HepG2 (cell line): ENCODE data around the gene OTOP3. TPM values are rescaled to one million over a fixed set of nuclear protein-coding genes. Genes with fewer than 3 reads are reported as not detected.

Experiments
- ARID5B ChIP-seq: IDR thresholded peaks from 2 replicates; pipeline ENCODE4 v1.4.0; 2020; ENCODE audit warnings: mild to moderate bottlenecking, missing genetic modification reagents
- DNMT3B ChIP-seq: conservative IDR thresholded peaks from 2 replicates; pipeline ENCODE4 v1.6.1; 2016; ENCODE audit warnings: missing biosample characterization, control low read depth
- GABPB1 ChIP-seq: IDR thresholded peaks from 2 replicates; pipeline ENCODE4 v1.6.1; 2016; ENCODE audit warnings: mild to moderate bottlenecking, missing genetic modification reagents, moderate library complexity, missing compliant biosample characterization
- JUND ChIP-seq: sonication (generic); formaldehyde crosslinking; IDR thresholded peaks from 2 replicates; pipeline ENCODE4 v1.8.0; 2022; ENCODE audit warnings: mild to moderate bottlenecking, missing genetic modification reagents
- KDM4B ChIP-seq: sonication (generic); formaldehyde crosslinking; IDR thresholded peaks from 2 replicates; pipeline ENCODE4 v1.4.0; 2020; ENCODE audit warnings: missing genetic modification reagents
- KMT2A ChIP-seq: sonication (generic); formaldehyde crosslinking; IDR thresholded peaks from 2 replicates; pipeline ENCODE4 v1.4.0; 2020; ENCODE audit warnings: missing genetic modification reagents
- NFE2L1 ChIP-seq: sonication (generic); formaldehyde crosslinking; IDR thresholded peaks from 2 replicates; pipeline ENCODE4 v1.4.0; 2020; ENCODE audit warnings: missing genetic modification reagents, mild to moderate bottlenecking, borderline replicate concordance
- NR2C2 ChIP-seq: sonication (generic); formaldehyde crosslinking; IDR thresholded peaks from 2 replicates; pipeline ENCODE4 v1.4.0; 2020; ENCODE audit warnings: missing genetic modification reagents, mild to moderate bottlenecking, moderate library complexity, borderline replicate concordance
- PHF5A ChIP-seq: IDR thresholded peaks from one replicate; pipeline ENCODE4 v1.6.1; 2018; ENCODE audit warnings: low read depth, missing genetic modification reagents; ENCODE audit not compliant: unreplicated experiment
- PLSCR1 ChIP-seq: sonication (generic); formaldehyde crosslinking; IDR thresholded peaks from 2 replicates; pipeline ENCODE4 v1.5.0; 2020; ENCODE audit warnings: missing genetic modification reagents, mild to moderate bottlenecking, borderline replicate concordance
- TOPORS ChIP-seq: sonication (generic); formaldehyde crosslinking; IDR thresholded peaks from 2 replicates; pipeline ENCODE4 v1.8.0; 2023; ENCODE audit warnings: mild to moderate bottlenecking, missing genetic modification reagents
- TRIM24 ChIP-seq: sonication (generic); formaldehyde crosslinking; IDR thresholded peaks from 2 replicates; pipeline ENCODE4 v1.8.0; 2022; ENCODE audit warnings: mild to moderate bottlenecking, missing genetic modification reagents
- U2AF1 ChIP-seq: fragments of 200-400 bp; formaldehyde crosslinking; optimal IDR thresholded peaks from 2 replicates; pipeline ENCODE3; 2017; ENCODE audit warnings: mild to moderate bottlenecking, low read depth, low read length
- ZBTB8A ChIP-seq: sonication (generic); formaldehyde crosslinking; IDR thresholded peaks from 2 replicates; pipeline ENCODE4 v1.4.0; 2020; ENCODE audit warnings: mild to moderate bottlenecking, low read depth, missing genetic modification reagents, borderline replicate concordance
- ZHX1 ChIP-seq: sonication (generic); formaldehyde crosslinking; IDR thresholded peaks from 2 replicates; pipeline ENCODE4 v1.8.1; 2022; ENCODE audit warnings: low read depth, mild to moderate bottlenecking, missing genetic modification reagents
- ZMYM3 ChIP-seq: sonication (generic); formaldehyde crosslinking; IDR thresholded peaks from 2 replicates; pipeline ENCODE4 v1.5.1; 2020; ENCODE audit warnings: mild to moderate bottlenecking, missing genetic modification reagents
- ZNF10 ChIP-seq: sonication (generic); formaldehyde crosslinking; IDR thresholded peaks from 2 replicates; pipeline ENCODE4 v1.4.0; 2020; ENCODE audit warnings: mild to moderate bottlenecking, low read depth, missing genetic modification reagents, borderline replicate concordance
- ZNF138 ChIP-seq: sonication (generic); formaldehyde crosslinking; IDR thresholded peaks from 2 replicates; pipeline ENCODE4 v1.5.0; 2020; ENCODE audit warnings: mild to moderate bottlenecking, low read depth, missing genetic modification reagents
- ZNF143 ChIP-seq: sonication (generic); formaldehyde crosslinking; IDR thresholded peaks from 2 replicates; pipeline ENCODE4 v1.4.0; 2020; ENCODE audit warnings: missing genetic modification reagents
- ZNF451 ChIP-seq: sonication (generic); formaldehyde crosslinking; IDR thresholded peaks from 2 replicates; pipeline ENCODE4 v1.5.0; 2020; ENCODE audit warnings: mild to moderate bottlenecking, missing genetic modification reagents
- ZNF576 ChIP-seq: sonication (generic); formaldehyde crosslinking; IDR thresholded peaks from 2 replicates; pipeline ENCODE4 v1.4.0; 2020; ENCODE audit warnings: mild to moderate bottlenecking, missing genetic modification reagents
- ZNF672 ChIP-seq: sonication (generic); formaldehyde crosslinking; IDR thresholded peaks from 2 replicates; pipeline ENCODE4 v1.8.1; 2022; ENCODE audit warnings: missing genetic modification reagents
- polyA plus RNA-seq, 8 experiments: library from polyadenylated mRNA; depleted of rRNA in 3 of 8; stranded (reverse) in 7 of 8; unstranded in 1 of 8; fragments of >200 nt; fragmentation: Illumina TruSeq in 4 of 8; extraction: Trizol in 4 of 8; gene quantifications; 2 replicates each; pipeline versions ENCODE4 v1.2.1 to v1.2.3, GENCODE V29; 2011 to 2016; ENCODE audit warnings: low read depth in 4 of 8, missing spikeins in 1 of 8, mixed read lengths in 1 of 8; ENCODE audit not compliant: insufficient read depth in 1 of 8
- total RNA-seq, 5 experiments: library from RNA; depleted of rRNA; stranded (reverse); fragments of >200 nt; fragmentation: Illumina TruSeq; extraction: Trizol; gene quantifications; 2 replicates each; pipeline ENCODE4 v1.2.3, GENCODE V29; 2016; ENCODE audit warnings: low read depth in 1 of 5

The OTOP3 gene
- total and polyA plus RNA-seq, 2 of the 13 experiments (the other 11 are each of a cell fraction or from before 2014, with no cell fraction given) = not detected

GRCh38 chr17:74892974-74893911 lies 42.5 kb upstream of the OTOP3 start, which contains the start of gene FADS6 (continued):
- TF ChIP-seq ZNF138 (CRISPR knock-in tag) (no peak), GABPB1 (CRISPR knock-in tag) (peak; percentile 30; the same call in 1 of the 2 replicates), KDM4B (CRISPR knock-in tag) (no peak), ARID5B (0 out of 2 replicates have a peak, but pooled peaks have one; percentile 17), PHF5A (no peak), TOPORS (CRISPR knock-in tag) (no peak), ZNF10 (CRISPR knock-in tag) (no peak), DNMT3B (CRISPR knock-in tag) (no peak), NFE2L1 (peak; percentile 31; the same call in 1 of the 2 replicates), JUND (CRISPR knock-in tag) (no peak), ZHX1 (CRISPR knock-in tag) (peak; percentile 62; the same call in 1 of the 2 replicates), PLSCR1 (CRISPR knock-in tag) (no peak), U2AF1 (no peak), KMT2A (CRISPR knock-in tag) (no peak), ZNF143 (no peak), NR2C2 (CRISPR knock-in tag) (peak; percentile 38; the same call in 1 of the 2 replicates), ZMYM3 (CRISPR knock-in tag) (no peak), ZNF576 (CRISPR knock-in tag) (no peak), ZNF672 (CRISPR knock-in tag) (no peak), ZNF451 (peak; percentile 62; the same call in 1 of the 2 replicates), TRIM24 (CRISPR knock-in tag) (no peak), ZBTB8A (no peak)
